Peyer's patch (tissue), 4 donors: ENCODE data around the gene BEGAIN. TPM values are rescaled to one million over a fixed set of nuclear protein-coding genes. Genes with fewer than 3 reads are reported as not detected.
A peak's percentile ranks its signal among the peaks of the same experiment; 100 is the strongest.
"Not testable (repeated sequence)": the region's sequence is repeated elsewhere in the genome, so short reads cannot be mapped to it uniquely, and the experiment has no call there.

Source experiments
- DNase-seq, 3 donors: peaks; one replicate each; pipeline ENCODE4 v3.0.0-alpha.2; 2017 to 2019
- H3K27ac ChIP-seq, 4 donors: fragments of 200-600 bp; sonication (generic); one replicate each; pipeline ENCODE4 v1.5.1; 2016 to 2019
- H3K27me3 ChIP-seq, 2 donors: fragments of 200-600 bp; sonication (generic); one replicate each; pipeline ENCODE4 v1.5.1; 2019
- H3K36me3 ChIP-seq, 3 donors: fragments of 200-600 bp; sonication (generic); one replicate each; pipeline ENCODE4 v1.5.1; 2016 to 2019
- H3K4me1 ChIP-seq, 4 donors: fragments of 200-600 bp; sonication (generic); one replicate each; pipeline ENCODE4 v1.5.1; 2016 to 2019
- H3K4me3 ChIP-seq, 4 donors: fragments of 200-600 bp; sonication (generic); 1 replicate in 3 of 4; 2 replicates in 1 of 4; pipeline ENCODE4 v1.5.1; 2016 to 2019; ENCODE audit warnings: mild to moderate bottlenecking in 1 of 4
- H3K9me3 ChIP-seq, 4 donors: fragments of 200-600 bp; sonication (generic); one replicate each; pipeline ENCODE4 v1.5.1; 2016 to 2019; ENCODE audit warnings: mild to moderate bottlenecking in 1 of 4
- CTCF ChIP-seq, 6 experiments: fragments of 450-650 bp in 4 of 6; fragments of 200-600 bp in 2 of 6; sonication (generic) in 1 of 6; IDR thresholded peaks; one replicate each; pipeline ENCODE4 v1.5.1; 2017 to 2019; ENCODE audit warnings: antibody characterized with exemption in 6 of 6, mild to moderate bottlenecking in 3 of 6, moderate library complexity in 1 of 6
- POLR2A ChIP-seq, 2 donors: fragments of 450-650 bp; IDR thresholded peaks; one replicate each; pipeline ENCODE4 v1.5.1; 2017; ENCODE audit warnings: antibody characterized with exemption in 2 of 2, mild to moderate bottlenecking in 2 of 2, moderate library complexity in 2 of 2
- total RNA-seq, 4 donors: library from RNA; depleted of rRNA; stranded (reverse); fragments of >200 nt; gene quantifications; one replicate each; pipeline ENCODE4 v1.1.0, GENCODE V29; 2016

The BEGAIN gene
- total RNA-seq, 4 donors from 2014 or later = 1.6 to 31.8 (median 6.6) TPM; not detected in 1

GRCh38 chr14:100523131-100523842 is 63.9 kb downstream of the BEGAIN start:
- TF ChIP-seq POLR2A (IDR thresholded peaks at IDR 0.05) = no peak
- TF ChIP-seq CTCF (IDR thresholded peaks at IDR 0.05) = no peak
- no peaks in the 10 kb centered on the region for H3K4me1 ChIP-seq
- no peak overlapping the region for H3K27ac ChIP-seq
- no peaks in the 10 kb centered on the region for H3K27me3 ChIP-seq
- H3K36me3 ChIP-seq = peaks cover 0 to 11% (median 0%) of the 10 kb centered on the region in 3 donors
- no peaks in the 10 kb centered on the region for H3K9me3 ChIP-seq
- peak in 2 of 3 donors; percentile 7 to 29 for DNase-seq
- no peak overlapping the region for H3K4me3 ChIP-seq

- Histone ChIP-seq H3K4me3 (no peak overlapping the region), H3K36me3 (peaks cover 0 to 11% (median 0%) of the 10 kb centered on the region in 3 donors), H3K9me3 (no peaks in the 10 kb centered on the region), H3K27ac (no peak overlapping the region), H3K27me3 (no peaks in the 10 kb centered on the region), H3K4me1 (no peaks in the 10 kb centered on the region)
- no peak for TF ChIP-seq POLR2A (IDR thresholded peaks at IDR 0.05)
- TF ChIP-seq CTCF (IDR thresholded peaks at IDR 0.05) = no peak
- DNase-seq = peak; percentile 6 to 37 (median 27)
Observed at GRCh38 chr14:100522616-100523099, 64.6 kb downstream of the BEGAIN start.

- not testable (repeated sequence) for H3K27ac ChIP-seq, H3K9me3 ChIP-seq, H3K4me3 ChIP-seq, H3K36me3 ChIP-seq, H3K27me3 ChIP-seq, H3K4me1 ChIP-seq, DNase-seq
Observed at GRCh38 chr14:100506053-100506452, 81.2 kb downstream of the BEGAIN start.

- Histone ChIP-seq H3K4me1 (no peaks in the 10 kb centered on the region), H3K9me3 (no peaks in the 10 kb centered on the region), H3K27me3 (no peaks in the 10 kb centered on the region), H3K27ac (no peak overlapping the region), H3K36me3 (no peaks in the 10 kb centered on the region), H3K4me3 (no peak overlapping the region)
- DNase-seq = no peak
- TF ChIP-seq CTCF (IDR thresholded peaks at IDR 0.05) (no peak), POLR2A (IDR thresholded peaks at IDR 0.05) (no peak)
Observed at GRCh38 chr14:100504372-100505078, 82.7 kb downstream of the BEGAIN start.

GRCh38 chr14:100503251-100503650 is 84.0 kb downstream of the BEGAIN start:
- Histone ChIP-seq H3K9me3 (no peaks in the 10 kb centered on the region), H3K4me1 (no peaks in the 10 kb centered on the region), H3K27me3 (no peaks in the 10 kb centered on the region), H3K36me3 (no peaks in the 10 kb centered on the region), H3K27ac (no peak overlapping the region), H3K4me3 (no peak overlapping the region)
- no peak for DNase-seq
- TF ChIP-seq CTCF (IDR thresholded peaks at IDR 0.05) (no peak), POLR2A (IDR thresholded peaks at IDR 0.05) (no peak)

- TF ChIP-seq CTCF (IDR thresholded peaks at IDR 0.05) = no peak
- no peak for TF ChIP-seq POLR2A (IDR thresholded peaks at IDR 0.05)
- no peaks in the 10 kb centered on the region for H3K27me3 ChIP-seq
- H3K4me1 ChIP-seq = no peaks in the 10 kb centered on the region
- H3K36me3 ChIP-seq = no peaks in the 10 kb centered on the region
- no peak overlapping the region for H3K27ac ChIP-seq
- H3K4me3 ChIP-seq = no peak overlapping the region
- H3K9me3 ChIP-seq = no peaks in the 10 kb centered on the region
- DNase-seq = no peak
Observed at GRCh38 chr14:100502622-100503220, 84.5 kb downstream of the BEGAIN start.
